GM21360 (cell line): ENCODE measurements around the gene FBXO42.

ENCODE experiments used
- ATAC-seq: cut with Tn5 transposase; IDR thresholded peaks from one replicate; pipeline ENCODE4 v1.9.1; 2021; ENCODE audit warnings: mild to moderate bottlenecking, moderate library complexity; ENCODE audit not compliant: unreplicated experiment

Gene FBXO42

GRCh38 chr1:16244650-16245285, 107.5 kb downstream of the FBXO42 start:
- ATAC-seq, result no peak

DNA sequence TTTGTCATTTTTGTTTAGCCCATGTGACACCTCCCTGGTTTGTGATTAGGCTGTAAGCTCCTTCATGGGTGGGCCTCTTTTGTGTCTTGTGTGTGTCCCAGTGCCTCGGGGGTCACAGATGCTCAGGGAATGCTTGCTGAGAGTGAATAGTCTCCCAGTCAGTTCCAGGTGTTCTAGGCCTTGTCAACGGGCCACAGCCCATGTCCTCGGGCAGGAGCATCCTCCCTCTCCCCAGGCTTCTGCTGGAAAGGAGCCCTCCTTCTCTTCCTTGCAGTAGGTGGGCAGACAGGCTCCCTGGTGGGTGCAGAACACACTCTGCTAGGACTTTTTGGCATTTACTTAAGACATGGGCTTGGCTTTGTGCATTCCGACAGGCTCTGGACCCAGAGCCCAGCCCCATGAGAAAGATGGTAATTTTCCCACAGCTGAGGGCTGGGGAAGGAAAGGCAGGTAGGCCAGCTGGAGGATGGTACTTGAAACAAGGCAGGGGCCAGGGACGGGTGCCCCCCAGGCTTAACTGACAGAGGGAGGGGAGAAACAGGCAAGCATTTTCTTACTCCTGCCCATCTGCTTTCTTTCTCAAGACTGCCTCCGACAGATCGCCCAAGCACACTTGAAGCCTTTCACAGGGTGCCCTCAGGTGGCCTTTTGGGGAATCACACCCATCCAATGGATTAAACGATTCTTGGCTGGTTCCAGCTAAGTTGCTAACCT, 108.2 kb downstream of the FBXO42 start:
- no peak for ATAC-seq

GRCh38 chr1:16243215-16243610, 109.1 kb downstream of the FBXO42 start:
- ATAC-seq, result no peak

- ATAC-seq, result no peak
These were observed 109.6 kb downstream of the FBXO42 start for GRCh38 chr1:16242556-16243214.

GRCh38 chr1:16241221-16241708, 111.0 kb downstream of the FBXO42 start:
- no peak for ATAC-seq

DNA sequence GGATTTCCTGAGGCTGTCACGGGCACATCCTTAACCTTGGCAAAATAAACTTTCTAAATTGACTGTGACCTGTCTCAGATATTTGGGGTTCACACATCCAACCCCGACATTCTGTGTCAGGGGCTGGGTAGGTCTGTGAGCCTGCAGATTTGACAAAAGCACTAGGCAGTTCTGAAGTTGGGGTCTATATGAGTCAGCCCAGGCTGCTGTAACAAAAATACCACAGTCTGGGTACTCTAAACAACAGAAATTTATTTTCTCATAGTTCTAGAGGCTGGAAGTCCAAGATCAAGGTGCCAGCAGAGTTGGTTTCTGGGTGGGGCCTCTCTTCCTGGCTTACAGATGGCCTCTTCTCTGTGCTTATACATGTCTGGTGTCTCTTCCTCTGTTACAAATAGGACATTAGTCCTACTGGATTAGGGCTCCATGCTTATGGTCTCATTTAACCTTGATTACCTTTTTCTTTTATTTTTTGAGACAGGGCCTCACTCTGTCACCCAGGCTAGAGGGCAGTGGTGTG, 112.2 kb downstream of the FBXO42 start:
- ATAC-seq, result no peak

GRCh38 chr1:16237343-16237830, 114.9 kb downstream of the FBXO42 start:
- no peak for ATAC-seq

DNA sequence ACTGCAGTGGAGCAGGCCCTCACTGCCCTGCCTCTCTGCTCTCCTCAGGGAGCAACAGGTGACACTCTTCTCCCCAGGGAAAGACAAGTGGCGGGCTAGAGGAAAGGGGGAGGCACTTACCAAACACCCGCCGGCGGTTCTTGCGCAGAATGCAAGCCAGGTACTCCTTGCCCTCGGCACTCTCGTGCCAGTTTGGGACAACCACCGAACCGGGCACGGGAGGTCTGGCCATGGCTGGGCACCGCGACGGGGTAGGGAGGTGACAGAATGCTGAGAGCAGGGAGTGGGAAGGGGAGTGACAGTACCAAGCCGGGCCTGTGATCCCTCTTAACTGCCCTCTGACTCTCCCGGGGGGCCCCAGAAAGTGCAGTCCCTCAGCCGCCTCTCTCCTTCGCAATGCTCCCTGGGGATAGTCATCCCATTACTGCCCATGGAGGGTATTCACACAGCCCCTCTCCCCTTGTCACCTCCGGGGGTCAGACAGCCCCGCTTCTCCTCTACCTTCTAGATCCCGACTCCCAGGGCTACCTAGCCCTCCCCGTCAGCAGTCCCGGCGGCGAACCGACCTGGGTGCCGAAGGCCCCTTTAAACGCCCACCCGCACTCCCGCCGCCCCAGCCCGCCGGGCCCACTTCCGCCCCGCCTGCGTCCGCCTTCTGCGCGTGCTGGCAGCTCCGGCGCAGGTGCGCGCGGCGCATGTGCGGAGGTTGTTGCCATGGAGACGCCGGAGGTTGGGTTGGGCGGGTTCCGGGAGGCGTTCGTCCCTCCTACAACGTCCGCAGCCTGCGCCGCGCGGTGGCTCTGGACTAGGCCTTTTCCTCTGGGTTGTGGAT, 115.6 kb downstream of the FBXO42 start, which contains the start of gene CPLANE2:
CPLANE2 (minus strand) TSS at position 673 of the 832 bp plus-strand sequence; CDS start at position 232, 441 bp downstream.
- ATAC-seq, result peak; percentile 79

- peak; percentile 45 for ATAC-seq
These were observed 116.3 kb downstream of the FBXO42 start for GRCh38 chr1:16235944-16236510.

DNA sequence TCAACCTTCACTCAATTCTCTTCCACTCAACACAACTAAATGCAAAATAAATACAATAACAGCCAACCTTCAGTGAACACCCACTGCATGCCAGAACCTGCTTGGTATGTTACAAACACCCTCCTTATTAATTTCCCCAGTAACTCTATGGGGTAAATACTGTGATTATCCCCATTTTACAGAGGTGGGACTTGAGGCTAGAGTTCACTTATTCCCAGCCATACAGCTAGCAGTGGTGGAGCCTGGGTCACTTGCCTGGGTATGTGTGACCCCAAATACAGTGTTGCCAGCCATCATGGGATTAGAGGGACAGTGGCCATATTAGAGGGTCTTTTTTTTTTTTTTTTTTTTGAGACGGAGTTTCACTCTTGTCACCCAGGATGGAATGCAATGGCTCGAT, 116.9 kb downstream of the FBXO42 start:
- no peak for ATAC-seq

DNA sequence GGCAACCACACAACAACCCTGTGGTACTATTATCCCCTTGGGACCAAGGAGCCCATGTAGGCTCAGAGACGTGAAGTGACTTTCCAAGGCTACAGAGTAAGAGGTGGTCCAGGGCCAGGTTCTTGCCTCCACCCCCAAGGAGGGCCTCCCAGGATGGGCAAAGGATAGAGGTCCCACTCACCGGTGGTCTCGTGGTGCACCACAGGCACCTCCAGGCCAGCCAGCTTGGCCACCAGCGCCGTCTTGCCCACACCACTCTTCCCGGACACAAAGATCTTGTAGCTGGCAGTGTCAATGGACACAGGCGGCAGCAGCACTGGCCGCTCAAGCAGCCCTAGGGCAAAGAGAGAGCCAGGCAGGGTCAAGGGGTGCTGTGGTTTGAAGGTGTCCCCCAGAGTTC, 118.8 kb downstream of the FBXO42 start:
- ATAC-seq, result no peak

DNA sequence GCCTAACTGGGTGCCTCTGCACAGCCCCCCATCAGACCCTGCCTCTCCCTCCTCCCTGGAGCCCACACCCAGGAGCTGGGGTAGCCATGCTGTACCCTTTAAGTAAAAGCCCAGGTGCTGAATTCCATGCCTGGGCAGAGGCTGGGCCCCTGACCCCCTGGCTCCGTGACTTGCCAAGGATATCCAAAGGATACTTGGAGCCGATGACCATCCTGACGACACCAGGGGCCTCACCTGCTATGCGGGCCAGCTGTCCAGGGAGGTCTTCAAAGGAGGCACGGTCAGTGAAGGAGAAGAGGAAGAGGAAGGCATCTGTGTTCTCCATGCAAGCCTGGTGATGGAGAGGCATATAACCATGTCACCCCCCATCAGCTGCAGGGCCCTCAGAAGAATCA, 120.0 kb downstream of the FBXO42 start:
- ATAC-seq, result no peak

DNA sequence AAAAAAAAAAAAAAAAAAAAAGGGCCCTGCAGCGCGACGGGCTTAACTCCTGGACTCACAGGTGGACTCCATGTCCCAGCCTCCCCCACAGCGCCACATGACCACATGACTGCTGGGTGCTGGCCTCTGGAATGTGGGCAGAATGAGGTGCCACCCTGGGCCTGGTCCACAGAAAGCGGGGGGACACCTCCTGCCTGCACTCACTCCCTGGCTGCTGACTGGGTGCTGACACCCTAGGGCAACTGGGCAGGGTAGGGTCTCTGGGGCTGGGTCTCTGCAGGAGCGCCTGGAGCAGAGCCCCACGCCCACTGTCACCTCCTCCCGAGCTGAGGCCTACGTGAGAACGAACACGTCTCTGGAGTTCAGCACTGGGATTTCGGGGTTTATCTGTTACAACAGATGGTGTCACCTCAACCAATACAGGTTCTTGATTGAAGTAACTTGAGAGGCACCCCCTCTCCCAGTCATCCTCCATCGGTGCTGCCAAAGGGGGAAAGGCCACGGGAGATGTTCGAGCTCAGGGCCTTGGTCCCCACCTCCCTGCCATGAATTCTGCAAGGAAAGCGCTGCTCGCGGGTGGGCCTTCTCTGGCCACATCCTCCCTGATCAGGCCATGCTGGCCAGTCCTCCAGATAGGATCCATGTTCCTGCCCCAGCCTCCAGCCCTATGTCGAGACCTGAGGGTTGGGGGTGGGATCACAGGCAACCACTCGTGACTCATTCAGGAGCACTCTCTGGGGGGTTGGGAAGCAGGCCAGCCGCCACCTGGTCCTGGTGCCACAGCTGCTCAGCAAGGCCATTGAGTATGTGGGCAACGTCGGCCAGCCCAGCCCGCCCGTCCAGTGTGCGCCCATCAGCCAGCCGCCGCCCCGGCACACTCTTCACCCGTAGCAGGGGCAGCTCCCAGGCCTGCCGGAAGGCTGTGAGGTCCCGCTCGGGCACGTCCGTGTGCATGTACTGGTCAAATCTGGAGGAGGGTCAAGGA, 120.7 kb downstream of the FBXO42 start:
- ATAC-seq, result no peak

GRCh38 chr1:16230744-16231143, 121.5 kb downstream of the FBXO42 start:
- ATAC-seq, result no peak

DNA sequence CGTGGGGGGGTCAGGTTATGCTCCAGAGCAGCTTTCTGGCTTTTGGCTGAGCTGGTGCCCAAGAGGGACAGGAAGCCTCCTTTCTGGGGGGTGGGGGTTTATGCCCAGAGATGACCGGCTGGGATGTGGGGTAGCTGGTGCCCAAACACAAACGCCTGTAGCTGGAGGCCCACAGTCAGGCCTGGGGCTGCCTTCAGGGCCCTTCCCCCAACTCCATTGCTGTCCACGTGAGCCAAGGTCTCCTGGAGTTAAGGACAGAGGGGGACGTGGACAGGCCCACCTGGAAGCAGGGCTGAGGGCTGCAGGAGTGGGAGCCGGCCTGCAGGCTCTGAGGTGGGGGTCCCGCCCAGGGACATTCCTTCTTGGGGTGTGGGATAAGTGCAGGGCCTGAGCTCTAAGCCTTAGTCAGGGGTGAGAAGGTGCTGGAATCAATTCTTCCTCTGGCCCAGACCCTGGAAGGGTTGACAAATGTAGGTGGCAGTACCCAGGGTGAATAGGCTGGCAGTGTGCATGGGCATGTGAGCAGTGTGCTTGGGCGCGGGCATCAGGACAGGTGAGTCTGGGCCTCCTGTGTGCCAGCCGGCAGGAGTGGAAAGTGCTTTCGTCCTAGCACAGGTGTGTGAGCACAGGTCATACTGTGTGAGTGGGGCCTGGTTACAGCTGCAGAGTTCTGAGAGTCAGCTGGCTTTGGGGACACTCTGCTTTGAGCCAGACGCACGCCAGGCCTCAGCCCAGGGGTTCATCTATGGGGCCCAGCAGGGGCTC, 122.1 kb downstream of the FBXO42 start:
- ATAC-seq, result no peak

DNA sequence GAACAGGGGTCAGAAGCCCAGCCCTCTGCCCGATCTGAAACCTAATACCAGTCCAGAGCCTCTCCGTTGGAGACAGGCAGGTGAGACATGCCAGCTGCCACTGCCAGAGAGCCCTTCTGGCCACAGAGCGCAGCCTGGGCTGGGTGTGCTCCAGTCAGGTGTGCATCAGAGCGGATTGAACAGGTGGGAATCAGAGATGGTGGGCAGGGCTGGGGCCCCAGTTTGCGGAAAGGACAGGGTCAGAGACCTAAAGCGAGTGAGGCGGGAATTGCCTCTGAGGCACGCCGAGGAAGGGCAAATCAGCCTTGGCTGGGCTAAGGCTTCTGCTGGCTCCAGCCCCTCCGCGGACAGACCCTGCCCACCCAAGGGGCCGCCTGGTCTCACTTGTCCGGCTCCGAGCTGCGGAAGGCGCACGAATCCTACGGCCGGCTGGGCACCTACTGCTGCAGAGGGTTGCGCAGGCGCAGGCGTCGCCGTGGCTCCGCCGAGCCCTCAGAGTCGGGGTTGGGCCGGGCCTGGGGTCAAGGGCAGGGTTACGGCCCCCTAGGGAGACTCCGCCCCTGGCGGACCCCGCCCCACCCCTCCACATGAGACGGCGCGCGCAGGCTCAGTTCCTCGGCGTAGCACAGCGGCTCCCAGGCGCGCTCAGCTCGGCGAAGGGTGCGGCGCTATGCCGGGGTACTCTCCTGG, 125.6 kb downstream of the FBXO42 start:
- no peak for ATAC-seq

DNA sequence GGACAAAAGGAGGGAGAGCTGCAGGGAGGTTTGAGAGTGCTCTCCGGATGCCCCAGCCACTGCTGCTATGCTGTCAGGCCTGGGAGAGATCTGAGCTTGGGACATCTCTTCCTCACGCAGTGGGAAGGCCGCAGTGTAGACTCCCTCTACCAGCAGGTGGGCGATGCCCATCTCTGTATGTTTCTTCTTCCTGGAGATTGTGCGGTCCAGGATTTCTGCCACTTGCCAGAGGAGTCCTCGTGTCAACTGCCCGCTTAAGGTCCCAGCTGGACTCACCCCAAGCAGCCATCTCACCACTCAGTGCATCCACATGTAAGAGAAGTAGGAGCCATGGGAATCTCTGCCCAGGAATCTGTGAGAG, 126.2 kb downstream of the FBXO42 start:
- no peak for ATAC-seq

DNA sequence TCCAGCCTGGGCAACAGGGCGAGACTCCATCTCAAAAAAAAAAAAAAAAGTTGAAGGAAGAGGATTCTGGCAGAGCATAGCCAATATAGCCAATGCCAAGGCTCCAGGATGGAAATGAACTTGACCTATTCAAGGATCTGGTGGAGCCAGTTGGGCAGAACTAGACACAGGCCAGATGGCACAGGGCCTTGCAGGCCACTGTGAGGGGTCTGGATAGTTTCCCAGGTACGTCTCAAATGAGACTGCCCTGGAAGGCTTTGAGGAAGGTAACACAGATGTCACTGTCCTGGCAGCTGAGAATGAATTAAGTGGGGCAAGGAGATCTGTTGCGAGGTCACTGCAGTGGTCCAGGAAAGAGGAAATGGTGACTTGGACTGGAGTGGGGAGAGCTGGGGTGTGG, 127.8 kb downstream of the FBXO42 start:
- no peak for ATAC-seq
